NCI-H748 (cell line): ENCODE results near the gene FTH1.
"Not testable (repeated sequence)": the region's sequence is repeated elsewhere in the genome, so short reads cannot be mapped to it uniquely, and the experiment has no call there.

Source experiments
- DNase-seq: peaks from one replicate; lab custom pipeline; 2025; ENCODE audit not compliant: unreplicated experiment; lab: John Stamatoyannopoulos, UW

The FTH1 gene

DNA sequence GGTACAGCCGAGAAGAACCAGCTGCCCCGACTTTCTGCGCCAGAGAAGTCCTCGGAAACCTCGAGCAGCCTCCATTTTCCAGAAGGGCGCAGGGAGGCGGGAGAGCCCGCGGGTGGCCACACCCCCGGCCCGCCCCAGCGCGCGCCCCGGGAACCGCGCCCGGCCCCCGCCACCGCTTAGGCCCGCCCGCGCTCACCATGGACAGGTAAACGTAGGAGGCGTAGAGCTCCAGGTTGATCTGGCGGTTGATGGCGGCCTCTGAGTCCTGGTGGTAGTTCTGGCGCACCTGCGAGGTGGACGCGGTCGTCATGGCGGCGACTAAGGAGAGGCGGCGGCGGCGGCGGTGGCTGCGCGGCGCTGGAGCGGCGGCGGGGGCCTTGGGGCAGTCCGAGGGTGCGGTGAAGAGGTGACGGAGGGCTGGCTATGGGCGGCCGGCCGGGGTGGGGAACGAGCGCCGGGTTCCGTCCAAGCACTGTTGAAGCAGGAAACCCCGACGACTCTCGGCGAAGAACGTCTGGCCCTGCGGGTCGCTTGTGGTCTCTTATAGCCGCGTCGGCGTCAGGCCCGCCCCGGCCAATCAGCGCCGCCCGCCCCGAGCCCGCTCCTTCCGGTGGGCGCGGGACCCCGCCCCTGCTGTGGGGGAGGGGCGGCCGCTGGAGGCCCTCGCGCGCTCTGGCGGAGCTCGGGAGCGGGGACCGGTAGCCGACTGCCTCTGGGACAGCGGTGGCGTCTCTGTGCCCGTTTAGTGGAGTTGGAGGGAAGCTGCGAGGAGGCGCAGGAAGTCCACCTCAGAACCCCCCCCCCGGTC, at the start of gene FTH1:
TSS of gene FTH1 (minus strand) at position 519 of the 808 bp plus-strand sequence. CDS start at position 310, 209 bp downstream.
- peak; percentile 93 for DNase-seq

- no peak for DNase-seq
These were observed 48.2 kb upstream of the FTH1 start for GRCh38 chr11:62015615-62016014.

- DNase-seq: no peak
These were observed 46.4 kb upstream of the FTH1 start for GRCh38 chr11:62013537-62014476.

DNA sequence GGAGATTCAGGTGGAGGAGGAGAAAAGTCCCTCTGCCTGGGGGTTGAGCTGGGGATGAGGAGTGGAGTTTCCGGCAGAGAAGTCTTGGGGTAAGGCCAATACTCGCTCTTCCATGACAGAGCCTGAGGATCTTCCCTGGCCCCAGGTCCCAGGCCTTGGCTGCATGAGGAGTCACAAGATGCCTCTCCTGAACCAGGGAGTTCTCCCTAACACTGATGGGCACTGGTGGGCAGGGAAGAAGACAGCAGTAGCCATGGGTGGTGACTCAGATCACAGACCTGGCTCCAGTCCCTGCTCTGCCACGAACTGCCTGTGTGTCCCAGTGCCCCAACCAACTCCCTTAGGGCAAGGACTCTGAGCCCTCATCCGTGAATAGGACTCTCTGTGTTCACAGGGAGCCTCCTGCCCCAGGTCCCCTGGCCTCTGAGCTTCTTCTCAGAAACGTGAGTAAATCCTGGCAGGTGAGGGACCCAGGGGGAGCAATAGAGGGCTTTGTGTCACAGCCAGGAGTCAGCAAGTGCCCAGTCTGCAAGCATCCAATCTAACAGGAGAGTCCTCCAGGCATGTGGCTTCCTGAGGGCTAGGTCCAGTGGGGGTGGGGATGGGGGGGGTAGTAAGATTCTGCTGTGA, 45.5 kb upstream of the FTH1 start:
- DNase-seq: no peak

- no peak for DNase-seq
These were observed 45.0 kb upstream of the FTH1 start for GRCh38 chr11:62012451-62012831.

DNA sequence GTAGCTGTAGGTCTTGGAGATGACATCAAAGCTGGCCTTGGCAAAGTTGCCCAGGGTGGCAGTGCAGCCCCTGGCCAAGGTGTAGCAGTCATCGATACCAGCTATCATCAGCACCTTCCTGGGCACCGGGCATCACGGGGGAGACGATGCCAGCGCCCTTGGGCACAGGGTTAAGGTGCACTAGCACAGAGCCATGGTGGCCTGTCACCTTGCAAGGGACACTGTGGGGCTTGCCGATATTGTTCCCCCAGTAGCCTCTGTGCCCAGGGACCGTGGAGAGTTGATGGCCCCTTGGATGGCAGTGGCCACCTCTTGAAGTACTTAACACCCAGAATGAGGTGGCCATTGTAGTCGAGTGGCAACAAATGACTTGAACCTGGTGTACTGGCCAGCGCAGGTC, 44.4 kb upstream of the FTH1 start:
- DNase-seq: no peak

GRCh38 chr11:62010935-62011528, 43.6 kb upstream of the FTH1 start:
- no peak for DNase-seq

GRCh38 chr11:62008193-62008592, 40.8 kb upstream of the FTH1 start:
- DNase-seq: no peak

DNA sequence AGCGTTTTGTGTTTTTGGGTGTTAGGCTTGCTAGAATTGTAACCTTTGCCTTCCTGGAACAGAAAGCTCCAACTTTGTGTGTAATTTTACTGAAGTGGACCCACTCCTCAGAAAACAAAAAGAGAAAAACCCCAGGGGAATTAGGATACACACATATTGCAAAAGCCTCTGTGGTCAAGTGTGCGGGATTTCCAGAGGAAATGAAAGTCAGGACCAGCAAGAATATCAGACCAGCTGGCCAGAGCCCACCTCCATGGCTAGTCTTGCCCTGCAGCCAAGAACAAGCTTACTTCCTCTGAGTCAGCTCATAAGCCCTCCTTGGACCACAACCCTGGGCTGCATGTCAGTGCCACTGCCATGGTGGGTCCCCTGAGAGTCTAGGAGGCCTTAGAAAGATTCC, 37.0 kb upstream of the FTH1 start:
- DNase-seq: no peak

- not testable (repeated sequence) for DNase-seq
These were observed 34.8 kb upstream of the FTH1 start for GRCh38 chr11:62002283-62002682.

- no peak for DNase-seq
These were observed 34.2 kb upstream of the FTH1 start for GRCh38 chr11:62001450-62002191.

GRCh38 chr11:62000539-62001446, 33.4 kb upstream of the FTH1 start:
- DNase-seq: no peak

DNA sequence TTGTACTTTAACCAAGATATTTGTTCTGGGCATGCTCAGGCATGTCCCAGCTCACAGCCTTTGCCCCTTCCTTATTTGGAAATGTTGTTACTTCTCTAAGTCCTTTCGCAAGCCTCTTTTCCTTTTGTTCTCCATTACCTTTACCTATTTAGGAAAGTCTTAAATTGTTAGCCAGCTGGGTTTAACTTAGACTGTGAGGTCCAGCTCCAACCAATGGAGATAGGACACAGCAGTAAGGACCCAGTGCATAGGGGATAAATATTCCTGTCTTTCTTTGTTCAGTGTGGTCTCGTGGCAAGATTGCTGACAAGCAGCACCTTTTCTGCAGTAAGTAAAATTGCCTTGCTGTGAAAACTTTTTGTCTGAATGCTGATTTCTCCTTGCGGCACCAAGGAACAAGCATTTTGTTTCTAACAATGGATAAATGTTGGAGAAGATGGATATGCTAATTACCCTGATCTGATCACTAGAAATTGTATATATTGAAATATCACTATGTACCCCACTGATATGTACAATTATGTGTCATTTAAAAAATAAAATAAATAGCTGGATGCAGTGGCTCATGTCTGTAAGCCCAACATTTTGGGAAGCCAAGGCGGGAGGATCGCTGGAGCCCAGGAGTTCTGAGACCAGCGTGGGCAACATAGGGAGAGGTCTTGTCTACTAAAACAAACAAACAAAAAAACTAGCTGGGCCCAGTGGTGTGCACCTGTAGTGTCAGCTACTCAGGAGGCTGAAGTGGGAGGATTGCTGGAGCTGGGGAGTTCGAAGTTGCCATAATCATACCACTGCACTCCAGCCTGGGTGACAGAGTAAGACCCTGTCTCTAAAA, 31.9 kb upstream of the FTH1 start:
- no peak for DNase-seq

- no peak for DNase-seq
These were observed 29.5 kb upstream of the FTH1 start for GRCh38 chr11:61996933-61997332.

DNA sequence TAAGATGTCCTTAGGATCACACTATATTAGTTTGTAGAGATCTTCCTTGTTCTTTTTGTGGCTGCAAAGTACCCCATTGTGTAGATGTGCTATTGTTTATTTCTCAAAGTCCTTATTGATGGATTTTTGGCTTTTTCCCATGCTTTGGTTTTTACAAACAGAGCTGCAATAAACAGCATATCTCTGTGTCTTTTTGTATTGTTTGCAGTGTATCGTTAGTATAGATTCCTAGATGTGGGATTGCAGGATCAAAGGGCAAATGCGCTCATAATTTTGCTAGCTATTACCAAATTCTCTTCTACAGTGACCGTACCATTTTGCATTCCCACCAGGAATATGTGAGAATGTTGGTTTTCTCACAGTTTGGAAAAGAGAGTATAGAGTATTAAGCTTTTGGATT, 27.5 kb upstream of the FTH1 start:
- no peak for DNase-seq

- no peak for DNase-seq
These were observed 18.4 kb upstream of the FTH1 start for GRCh38 chr11:61985869-61986268.

GRCh38 chr11:61983419-61983818, 16.0 kb upstream of the FTH1 start:
- DNase-seq: no peak

- no peak for DNase-seq
These were observed 13.5 kb upstream of the FTH1 start for GRCh38 chr11:61980783-61981541.
